Panc1 (cell line): Measurements from ENCODE around the gene MAP3K3. TPM values are rescaled to one million over a fixed set of nuclear protein-coding genes. Genes with fewer than 3 reads are reported as not detected.

Experiments used
- ATAC-seq: fragments of 200-7000 bp; cut with Tn5 transposase; 2 replicates; pipeline ENCODE4 v1.9.1; 2020; ENCODE audit warnings: mild to moderate bottlenecking, moderate library complexity
- BruUV-seq: library from RNA; stranded (reverse); fragments of 400-500 nt; replicated peaks from 2 replicates; lab custom pipeline; 2021; lab: Mats Ljungman, UMichigan
- CTCF ChIA-PET: fragments of 300-600 bp; sonication (Branson Sonifier 250); formaldehyde crosslinking; loops from one replicate; lab custom pipeline; 2022; ENCODE audit warnings: antibody characterized with exemption; lab: Charles Lee
- POLR2A ChIA-PET: fragments of 300-600 bp; sonication (Branson Sonifier 250); formaldehyde crosslinking; loops from one replicate; lab custom pipeline; 2022; ENCODE audit warnings: antibody characterized with exemption; lab: Charles Lee
- DNase-seq: peaks from one replicate; pipeline ENCODE4 v3.0.0-alpha.2; 2010; ENCODE audit warnings: low read depth, low spot score
- H3K27ac ChIP-seq: 2 replicates; pipeline ENCODE4 v1.5.1; 2011; ENCODE audit warnings: mild to moderate bottlenecking, low read length, inconsistent platforms
- H3K27me3 ChIP-seq: fragments of 200-500 bp; sonication (Bioruptor generic); 2 replicates; pipeline ENCODE4 v1.6.0; 2014; ENCODE audit warnings: low read length, inconsistent platforms; ENCODE audit not compliant: control insufficient read depth, insufficient read depth
- H3K36me3 ChIP-seq: fragments of 200-500 bp; sonication (Bioruptor generic); 2 replicates; pipeline ENCODE4 v1.5.1; 2014; ENCODE audit warnings: inconsistent platforms, mild to moderate bottlenecking, low read length, moderate library complexity; ENCODE audit not compliant: control insufficient read depth, insufficient read depth
- H3K4me1 ChIP-seq: 2 replicates; pipeline ENCODE4 v1.5.1; 2011; ENCODE audit warnings: inconsistent platforms, mild to moderate bottlenecking, low read length, moderate library complexity; ENCODE audit not compliant: control insufficient read depth, insufficient read depth
- H3K4me3 ChIP-seq, 2 experiments: 2 replicates each; pipeline ENCODE4 v1.5.1; 2011 to 2012; ENCODE audit warnings: low read depth in 2 of 2, low read length in 2 of 2, mild to moderate bottlenecking in 2 of 2, inconsistent platforms in 1 of 2, moderate library complexity in 1 of 2
- H3K9me3 ChIP-seq: fragments of 200-500 bp; sonication (Bioruptor generic); 2 replicates; pipeline ENCODE4 v1.5.1; 2014; ENCODE audit warnings: low read depth, mild to moderate bottlenecking, inconsistent platforms, low read length, moderate library complexity; ENCODE audit not compliant: control insufficient read depth, insufficient read depth
- POLR2AphosphoS5 ChIP-seq: IDR thresholded peaks from 2 replicates; pipeline ENCODE4 v1.6.1; 2012; ENCODE audit warnings: mild to moderate bottlenecking, low read depth, low read length, moderate library complexity
- SIN3A ChIP-seq: IDR thresholded peaks from 2 replicates; pipeline ENCODE4 v1.6.1; 2012; ENCODE audit warnings: low read depth, mild to moderate bottlenecking, low read length, moderate library complexity, borderline replicate concordance; ENCODE audit not compliant: insufficient read depth
- TCF7L2 ChIP-seq: IDR thresholded peaks from 2 replicates; pipeline ENCODE4 v1.6.1; 2011; ENCODE audit warnings: mild to moderate bottlenecking, low read depth, low read length, inconsistent platforms
- in situ Hi-C: cut with HindIII; loops from 2 replicates; pipeline ENCODE4 v1.10.0; 2016; ENCODE audit warnings: low sequenced_read_pairs, low pct_unique_long_range_greater_than_20kb
- intact Hi-C: fragments of 100-400 bp; cut with micrococcal nuclease; formaldehyde crosslinking; loops from one replicate; pipeline ENCODE4 v1.10.0; 2022; ENCODE audit not compliant: unreplicated experiment
- total RNA-seq: library from RNA; stranded (reverse); gene quantifications from one replicate; pipeline ENCODE4 v1.2.1, GENCODE V29; 2021; ENCODE audit not compliant: unreplicated experiment
- TF ChIP-seq, protein P1 (sequence below): fragments of 450-650 bp; IDR thresholded peaks from 2 replicates; pipeline ENCODE4 v1.5.1; 2017; ENCODE audit warnings: mild to moderate bottlenecking
- TF ChIP-seq, protein P2 (sequence below), 2 experiments: IDR thresholded peaks; 2 replicates each; pipeline ENCODE4 v1.6.1; 2011 to 2012; ENCODE audit warnings: low read depth in 2 of 2, control low read depth in 1 of 2, low read length in 1 of 2, mild to moderate bottlenecking in 1 of 2, moderate library complexity in 1 of 2; ENCODE audit not compliant: insufficient read depth in 1 of 2

MAP3K3 gene
- total RNA-seq, 1 experiment from 2014 or later = 22.3 TPM

DNA sequence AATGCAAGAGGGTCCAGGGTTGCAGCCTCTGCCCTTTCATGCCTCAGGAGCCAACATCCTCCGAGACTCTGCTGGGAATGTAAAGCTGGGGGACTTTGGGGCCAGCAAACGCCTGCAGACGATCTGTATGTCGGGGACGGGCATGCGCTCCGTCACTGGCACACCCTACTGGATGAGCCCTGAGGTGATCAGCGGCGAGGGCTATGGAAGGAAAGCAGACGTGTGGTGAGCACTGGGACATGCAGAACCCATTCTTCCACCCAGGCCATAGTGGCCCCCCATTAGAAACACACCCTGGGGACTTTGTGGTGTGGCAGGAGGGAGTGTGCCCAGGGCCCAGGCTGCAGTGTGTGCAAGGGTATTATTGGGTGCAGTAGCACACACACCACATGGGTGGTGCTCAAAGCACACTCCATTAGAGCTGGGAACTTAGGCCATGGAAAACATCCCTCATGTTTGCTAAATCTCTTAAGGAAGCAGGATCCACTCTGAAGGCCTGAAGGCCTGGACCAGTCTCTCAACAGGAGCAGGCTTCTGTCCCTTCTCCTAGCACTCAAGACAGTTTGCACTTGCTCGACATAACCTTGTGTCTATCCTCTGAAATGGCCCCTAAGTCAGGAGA is 70.1 kb downstream of the MAP3K3 start:
- H3K27ac ChIP-seq = no peak overlapping the region
- no peak overlapping the region for H3K4me3 ChIP-seq
- no peaks in the 10 kb centered on the region; the same call in 1 of the 2 replicates for H3K4me1 ChIP-seq
- TF ChIP-seq, protein P1, sequence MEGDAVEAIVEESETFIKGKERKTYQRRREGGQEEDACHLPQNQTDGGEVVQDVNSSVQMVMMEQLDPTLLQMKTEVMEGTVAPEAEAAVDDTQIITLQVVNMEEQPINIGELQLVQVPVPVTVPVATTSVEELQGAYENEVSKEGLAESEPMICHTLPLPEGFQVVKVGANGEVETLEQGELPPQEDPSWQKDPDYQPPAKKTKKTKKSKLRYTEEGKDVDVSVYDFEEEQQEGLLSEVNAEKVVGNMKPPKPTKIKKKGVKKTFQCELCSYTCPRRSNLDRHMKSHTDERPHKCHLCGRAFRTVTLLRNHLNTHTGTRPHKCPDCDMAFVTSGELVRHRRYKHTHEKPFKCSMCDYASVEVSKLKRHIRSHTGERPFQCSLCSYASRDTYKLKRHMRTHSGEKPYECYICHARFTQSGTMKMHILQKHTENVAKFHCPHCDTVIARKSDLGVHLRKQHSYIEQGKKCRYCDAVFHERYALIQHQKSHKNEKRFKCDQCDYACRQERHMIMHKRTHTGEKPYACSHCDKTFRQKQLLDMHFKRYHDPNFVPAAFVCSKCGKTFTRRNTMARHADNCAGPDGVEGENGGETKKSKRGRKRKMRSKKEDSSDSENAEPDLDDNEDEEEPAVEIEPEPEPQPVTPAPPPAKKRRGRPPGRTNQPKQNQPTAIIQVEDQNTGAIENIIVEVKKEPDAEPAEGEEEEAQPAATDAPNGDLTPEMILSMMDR = no peak
- TF ChIP-seq POLR2AphosphoS5 (no peak), TCF7L2 (no peak), SIN3A (no peak)
- TF ChIP-seq, protein P2, sequence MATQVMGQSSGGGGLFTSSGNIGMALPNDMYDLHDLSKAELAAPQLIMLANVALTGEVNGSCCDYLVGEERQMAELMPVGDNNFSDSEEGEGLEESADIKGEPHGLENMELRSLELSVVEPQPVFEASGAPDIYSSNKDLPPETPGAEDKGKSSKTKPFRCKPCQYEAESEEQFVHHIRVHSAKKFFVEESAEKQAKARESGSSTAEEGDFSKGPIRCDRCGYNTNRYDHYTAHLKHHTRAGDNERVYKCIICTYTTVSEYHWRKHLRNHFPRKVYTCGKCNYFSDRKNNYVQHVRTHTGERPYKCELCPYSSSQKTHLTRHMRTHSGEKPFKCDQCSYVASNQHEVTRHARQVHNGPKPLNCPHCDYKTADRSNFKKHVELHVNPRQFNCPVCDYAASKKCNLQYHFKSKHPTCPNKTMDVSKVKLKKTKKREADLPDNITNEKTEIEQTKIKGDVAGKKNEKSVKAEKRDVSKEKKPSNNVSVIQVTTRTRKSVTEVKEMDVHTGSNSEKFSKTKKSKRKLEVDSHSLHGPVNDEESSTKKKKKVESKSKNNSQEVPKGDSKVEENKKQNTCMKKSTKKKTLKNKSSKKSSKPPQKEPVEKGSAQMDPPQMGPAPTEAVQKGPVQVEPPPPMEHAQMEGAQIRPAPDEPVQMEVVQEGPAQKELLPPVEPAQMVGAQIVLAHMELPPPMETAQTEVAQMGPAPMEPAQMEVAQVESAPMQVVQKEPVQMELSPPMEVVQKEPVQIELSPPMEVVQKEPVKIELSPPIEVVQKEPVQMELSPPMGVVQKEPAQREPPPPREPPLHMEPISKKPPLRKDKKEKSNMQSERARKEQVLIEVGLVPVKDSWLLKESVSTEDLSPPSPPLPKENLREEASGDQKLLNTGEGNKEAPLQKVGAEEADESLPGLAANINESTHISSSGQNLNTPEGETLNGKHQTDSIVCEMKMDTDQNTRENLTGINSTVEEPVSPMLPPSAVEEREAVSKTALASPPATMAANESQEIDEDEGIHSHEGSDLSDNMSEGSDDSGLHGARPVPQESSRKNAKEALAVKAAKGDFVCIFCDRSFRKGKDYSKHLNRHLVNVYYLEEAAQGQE (IDR thresholded peaks at IDR 0.05; ENCODE audit: insufficient read depth in 1 of 2, low read depth in 2 of 2, low read length in 1 of 2) = no peak
- intact Hi-C loops = no loop called here
- in situ Hi-C loops = no loop called here
- no peaks in the 10 kb centered on the region for H3K36me3 ChIP-seq
- BruUV-seq = no TSS peak
- no peaks in the 10 kb centered on the region for H3K27me3 ChIP-seq
- ATAC-seq = no peak
- DNase-seq = no peak
- ChIA-PET POLR2A (no interaction called here), CTCF (no interaction called here)
- no peaks in the 10 kb centered on the region for H3K9me3 ChIP-seq

DNA sequence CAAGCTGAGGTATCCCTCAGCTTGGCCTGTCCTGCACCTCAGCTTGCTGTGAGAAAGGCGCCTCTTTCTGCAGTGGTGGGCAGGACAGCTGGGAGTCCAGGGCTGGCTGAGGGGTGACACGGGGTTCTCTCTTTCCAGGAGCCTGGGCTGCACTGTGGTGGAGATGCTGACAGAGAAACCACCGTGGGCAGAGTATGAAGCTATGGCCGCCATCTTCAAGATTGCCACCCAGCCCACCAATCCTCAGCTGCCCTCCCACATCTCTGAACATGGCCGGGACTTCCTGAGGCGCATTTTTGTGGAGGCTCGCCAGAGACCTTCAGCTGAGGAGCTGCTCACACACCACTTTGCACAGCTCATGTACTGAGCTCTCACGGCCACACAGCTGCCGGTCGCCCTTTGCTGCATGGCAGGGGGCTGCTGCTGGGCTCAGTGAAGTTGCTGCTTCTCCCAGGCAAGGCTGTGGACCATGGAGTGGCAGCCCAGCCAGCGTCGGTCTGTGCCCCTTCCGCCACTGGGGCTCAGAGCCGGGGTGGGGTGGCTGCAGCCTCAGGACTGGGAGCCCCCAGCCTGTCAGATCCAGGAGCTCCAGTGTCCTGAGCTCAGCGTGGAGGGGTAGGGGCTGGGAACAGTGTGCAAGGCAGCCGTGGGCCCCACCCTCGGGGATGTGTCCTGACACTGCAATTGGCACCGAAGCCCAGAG is 71.3 kb downstream of the MAP3K3 start:
- ChIA-PET POLR2A (no interaction called here), CTCF (no interaction called here)
- Histone ChIP-seq H3K4me3 (no peak overlapping the region), H3K4me1 (no peaks in the 10 kb centered on the region; the same call in 1 of the 2 replicates), H3K36me3 (no peaks in the 10 kb centered on the region), H3K27ac (no peak overlapping the region), H3K9me3 (no peaks in the 10 kb centered on the region), H3K27me3 (no peaks in the 10 kb centered on the region)
- ATAC-seq (no peak), DNase-seq (no peak)
- in situ Hi-C loops (no loop called here), intact Hi-C loops (no loop called here)
- TF ChIP-seq TCF7L2 = no peak
- TF ChIP-seq, protein P1 = no peak
- TF ChIP-seq, protein P2 (IDR thresholded peaks at IDR 0.05; ENCODE audit: insufficient read depth in 1 of 2, low read depth in 2 of 2, low read length in 1 of 2) = no peak
- BruUV-seq = no TSS peak
